HG03432 (cell line): ENCODE results near the gene STK17B.
"Not testable (repeated sequence)": the region's sequence is repeated elsewhere in the genome, so short reads cannot be mapped to it uniquely, and the experiment has no call there.

Source experiments
- ATAC-seq: cut with Tn5 transposase; IDR thresholded peaks from one replicate; pipeline ENCODE4 v1.9.1; 2021; ENCODE audit warnings: mild to moderate bottlenecking, moderate library complexity; ENCODE audit not compliant: unreplicated experiment

Gene STK17B

GRCh38 chr2:196171248-196171871, at the start of gene STK17B:
STK17B (minus strand) TSS chr2:196171578; CDS start chr2:196163383, 8,195 bp downstream.
- ATAC-seq = peak; percentile 60

- no peak for ATAC-seq
These were observed 49.3 kb upstream of the STK17B start for GRCh38 chr2:196220671-196221070.

- ATAC-seq = no peak
These were observed 48.3 kb upstream of the STK17B start for GRCh38 chr2:196219671-196220070.

- no peak for ATAC-seq
These were observed 46.7 kb upstream of the STK17B start for GRCh38 chr2:196218106-196218505.

GRCh38 chr2:196217116-196217515, 45.7 kb upstream of the STK17B start:
- no peak for ATAC-seq

- no peak for ATAC-seq
These were observed 44.0 kb upstream of the STK17B start for GRCh38 chr2:196215376-196215775.

GRCh38 chr2:196214156-196214555, 42.8 kb upstream of the STK17B start:
- no peak for ATAC-seq

- no peak for ATAC-seq
These were observed 42.0 kb upstream of the STK17B start for GRCh38 chr2:196213252-196213980.

- no peak for ATAC-seq
These were observed 37.5 kb upstream of the STK17B start for GRCh38 chr2:196208915-196209314.

GRCh38 chr2:196206804-196207203, 35.4 kb upstream of the STK17B start:
- no peak for ATAC-seq

GRCh38 chr2:196205881-196206435, 34.6 kb upstream of the STK17B start:
- no peak for ATAC-seq

- ATAC-seq = no peak
These were observed 33.8 kb upstream of the STK17B start for GRCh38 chr2:196205011-196205766.

GRCh38 chr2:196201229-196202009, 30.0 kb upstream of the STK17B start:
- no peak for ATAC-seq

- peak; percentile 98 for ATAC-seq
These were observed 29.2 kb upstream of the STK17B start for GRCh38 chr2:196200557-196200956.

GRCh38 chr2:196195758-196196157, 24.4 kb upstream of the STK17B start:
- ATAC-seq = no peak

GRCh38 chr2:196195302-196195701, 23.9 kb upstream of the STK17B start:
- no peak for ATAC-seq

- no peak for ATAC-seq
These were observed 20.2 kb upstream of the STK17B start for GRCh38 chr2:196191541-196191940.

GRCh38 chr2:196187898-196188458, 16.6 kb upstream of the STK17B start:
- ATAC-seq = no peak

GRCh38 chr2:196187175-196187700, 15.9 kb upstream of the STK17B start:
- not testable (repeated sequence) for ATAC-seq
